22Rv1 (cell line): ENCODE measurements around the gene NRG4.

Experiments
- ZFX ChIP-seq: fragments of 450-650 bp; IDR thresholded peaks from 2 replicates; pipeline ENCODE4 v1.6.1; 2017; ENCODE audit warnings: antibody characterized with exemption, borderline replicate concordance
- TF ChIP-seq, protein P1 (sequence below): fragments of 450-650 bp; IDR thresholded peaks from 2 replicates; pipeline ENCODE4 v1.5.1; 2017; ENCODE audit warnings: mild to moderate bottlenecking

DNA sequence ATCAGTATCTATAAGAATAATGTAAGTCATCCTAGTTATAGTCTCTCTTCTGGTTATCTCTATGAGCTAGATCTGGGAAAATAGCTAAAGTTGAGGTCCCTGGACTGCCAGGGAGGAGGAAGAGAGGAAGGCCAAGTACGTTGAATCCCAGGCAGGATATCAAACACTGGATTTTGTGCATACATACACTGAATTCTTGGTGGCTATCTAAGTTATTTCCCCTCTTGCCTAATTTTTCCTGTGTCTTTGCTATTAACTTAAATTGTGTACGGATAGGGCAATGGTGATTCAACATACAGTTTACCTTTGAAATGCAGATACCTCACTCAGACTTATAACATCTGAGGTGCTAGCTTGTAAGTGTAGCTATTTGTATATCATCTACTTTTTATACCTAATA, 81.4 kb downstream of the NRG4 start:
- TF ChIP-seq, protein P1, sequence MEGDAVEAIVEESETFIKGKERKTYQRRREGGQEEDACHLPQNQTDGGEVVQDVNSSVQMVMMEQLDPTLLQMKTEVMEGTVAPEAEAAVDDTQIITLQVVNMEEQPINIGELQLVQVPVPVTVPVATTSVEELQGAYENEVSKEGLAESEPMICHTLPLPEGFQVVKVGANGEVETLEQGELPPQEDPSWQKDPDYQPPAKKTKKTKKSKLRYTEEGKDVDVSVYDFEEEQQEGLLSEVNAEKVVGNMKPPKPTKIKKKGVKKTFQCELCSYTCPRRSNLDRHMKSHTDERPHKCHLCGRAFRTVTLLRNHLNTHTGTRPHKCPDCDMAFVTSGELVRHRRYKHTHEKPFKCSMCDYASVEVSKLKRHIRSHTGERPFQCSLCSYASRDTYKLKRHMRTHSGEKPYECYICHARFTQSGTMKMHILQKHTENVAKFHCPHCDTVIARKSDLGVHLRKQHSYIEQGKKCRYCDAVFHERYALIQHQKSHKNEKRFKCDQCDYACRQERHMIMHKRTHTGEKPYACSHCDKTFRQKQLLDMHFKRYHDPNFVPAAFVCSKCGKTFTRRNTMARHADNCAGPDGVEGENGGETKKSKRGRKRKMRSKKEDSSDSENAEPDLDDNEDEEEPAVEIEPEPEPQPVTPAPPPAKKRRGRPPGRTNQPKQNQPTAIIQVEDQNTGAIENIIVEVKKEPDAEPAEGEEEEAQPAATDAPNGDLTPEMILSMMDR = no peak
- no peak for TF ChIP-seq ZFX
